Stimulated activated CD8-positive, alpha-beta memory T cell treated with anti-CD3 and anti-CD28 coated beads, Interleukin-15, amount 100 ng/mL, for 4 hours (primary cell): ENCODE data around the gene PRG2.

Source experiments
- DNase-seq, 2 donors: peaks; one replicate each; pipeline ENCODE4 v3.0.0-alpha.2; 2020; ENCODE audit warnings: low read depth in 2 of 2

Gene PRG2

GRCh38 chr11:57390535-57390934 lies at the start of gene PRG2:
TSS of gene PRG2 (minus strand) at chr11:57390650. CDS start at chr11:57389944, 706 bp downstream.
- no peak for DNase-seq

DNA sequence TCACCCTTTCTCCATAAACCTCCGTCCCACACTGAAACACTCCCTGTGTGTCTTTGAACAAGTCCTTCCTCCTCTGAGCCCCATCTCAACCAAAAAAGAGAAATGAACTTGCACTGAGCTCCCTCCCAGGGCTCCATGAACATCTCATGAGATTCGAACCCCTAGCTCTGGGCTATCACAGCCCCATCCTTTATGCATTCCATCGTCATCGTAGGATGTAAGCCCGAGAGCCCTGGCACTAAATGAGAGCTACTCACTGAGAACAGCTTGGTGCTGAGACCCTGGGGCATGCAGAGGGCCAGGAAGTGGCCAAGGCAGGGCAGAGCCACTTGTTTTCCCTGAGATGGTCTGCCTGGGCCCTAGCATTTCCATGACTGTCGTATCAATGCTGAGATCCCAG lies 49.3 kb upstream of the PRG2 start:
- no peak for DNase-seq

- DNase-seq = no peak
These were observed 48.2 kb upstream of the PRG2 start for GRCh38 chr11:57438345-57439285.

DNA sequence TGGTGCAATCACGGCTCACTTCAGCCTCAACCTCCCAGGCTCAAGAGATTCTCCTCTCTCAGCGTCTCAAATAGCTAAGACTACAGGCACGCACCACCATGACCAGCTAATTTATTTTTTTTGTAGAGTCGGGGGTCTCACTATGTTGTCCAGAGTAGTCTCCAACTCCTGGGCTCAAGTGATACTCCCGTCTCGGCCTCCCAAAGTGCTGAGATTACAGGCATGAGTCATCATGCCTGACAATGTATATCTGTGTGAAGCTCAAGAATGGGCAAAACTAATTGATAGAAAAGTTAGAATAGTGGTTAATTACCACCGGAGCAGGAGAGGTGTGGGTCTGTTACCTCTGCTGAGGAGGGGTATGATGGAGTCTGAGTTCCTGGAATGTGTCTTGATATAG lies 45.6 kb upstream of the PRG2 start:
- no peak for DNase-seq

DNA sequence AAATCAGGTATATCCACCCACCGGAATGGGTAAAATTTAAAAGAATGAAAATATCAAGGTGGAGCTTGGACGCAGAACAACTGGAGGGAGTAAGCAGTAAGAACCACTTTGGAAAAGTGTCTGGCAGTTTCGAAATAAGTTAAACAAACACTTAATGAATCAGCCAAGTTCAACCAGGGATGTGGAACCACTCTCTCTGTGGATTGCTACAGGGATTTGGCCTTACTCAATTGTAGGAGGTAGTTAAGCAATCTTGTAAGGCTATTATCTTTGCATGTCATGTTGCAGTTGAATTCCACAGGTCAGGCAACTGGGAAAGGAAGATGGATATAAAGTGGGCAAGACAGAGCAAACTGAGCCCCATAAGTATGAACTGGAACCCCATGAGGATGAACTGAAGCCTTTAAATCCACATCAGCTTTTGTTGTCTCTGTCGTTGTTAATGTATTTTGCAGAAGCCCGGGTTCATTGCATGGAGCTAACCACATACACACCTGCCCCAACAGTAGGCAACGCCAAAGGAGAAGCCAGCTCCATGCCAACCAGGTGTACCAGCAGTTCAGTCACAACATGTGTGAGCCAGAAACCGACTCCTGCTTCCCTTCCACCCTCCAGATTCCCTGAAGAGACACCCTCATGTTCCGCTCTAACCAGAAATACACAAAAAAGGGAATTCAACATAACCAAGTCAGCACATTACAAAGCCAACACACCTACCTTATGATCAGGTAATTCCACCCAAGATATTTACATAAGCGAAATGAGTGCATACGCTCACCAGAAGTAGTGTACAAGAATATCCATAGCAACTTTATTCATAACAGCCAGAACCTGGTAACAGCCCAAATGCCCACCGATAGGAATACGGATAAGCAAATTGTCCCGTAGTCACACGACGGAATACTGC lies 44.4 kb upstream of the PRG2 start:
- DNase-seq = no peak

DNA sequence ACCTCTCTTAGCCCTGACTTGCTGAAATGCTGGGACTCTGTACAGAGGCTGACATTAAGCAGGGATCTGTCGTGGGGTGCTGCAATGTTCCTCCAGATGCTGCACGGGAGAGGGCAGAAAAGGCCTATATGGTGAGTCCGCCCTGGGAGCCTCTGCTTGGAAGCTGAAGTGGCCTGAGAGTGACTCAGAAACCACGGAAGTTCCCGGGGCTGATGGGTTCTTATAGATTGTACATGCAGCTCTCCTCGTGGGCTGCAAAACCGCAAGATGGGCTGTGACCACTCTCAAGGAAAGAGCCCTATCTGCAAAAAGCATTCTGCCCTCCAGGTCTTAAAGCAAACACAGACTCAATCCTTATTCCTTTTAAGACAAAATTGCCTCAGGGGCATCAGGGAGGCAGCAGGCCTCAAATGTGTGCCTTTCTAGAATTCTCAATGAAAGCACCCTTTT lies 42.3 kb upstream of the PRG2 start:
- no peak for DNase-seq

DNA sequence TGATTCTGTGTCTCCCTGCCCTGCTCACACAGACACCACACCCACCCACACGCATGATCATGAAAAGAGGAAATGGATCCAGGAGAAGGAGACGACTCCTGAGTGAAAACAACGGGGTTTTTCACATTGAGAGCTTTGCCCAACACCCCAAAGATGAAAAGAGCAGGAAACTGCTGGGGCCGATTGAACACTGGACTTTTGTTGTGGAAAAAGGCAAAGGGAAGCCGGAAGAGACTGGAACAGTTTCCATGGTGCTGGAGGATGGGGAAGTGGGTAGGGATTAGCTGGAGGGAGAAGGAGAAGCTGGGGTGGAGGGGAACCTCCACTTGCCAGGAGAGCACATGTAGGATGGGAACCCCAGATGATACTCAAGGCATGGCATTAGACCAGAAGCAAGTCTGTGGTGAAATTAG lies 41.7 kb upstream of the PRG2 start:
- no peak for DNase-seq

DNA sequence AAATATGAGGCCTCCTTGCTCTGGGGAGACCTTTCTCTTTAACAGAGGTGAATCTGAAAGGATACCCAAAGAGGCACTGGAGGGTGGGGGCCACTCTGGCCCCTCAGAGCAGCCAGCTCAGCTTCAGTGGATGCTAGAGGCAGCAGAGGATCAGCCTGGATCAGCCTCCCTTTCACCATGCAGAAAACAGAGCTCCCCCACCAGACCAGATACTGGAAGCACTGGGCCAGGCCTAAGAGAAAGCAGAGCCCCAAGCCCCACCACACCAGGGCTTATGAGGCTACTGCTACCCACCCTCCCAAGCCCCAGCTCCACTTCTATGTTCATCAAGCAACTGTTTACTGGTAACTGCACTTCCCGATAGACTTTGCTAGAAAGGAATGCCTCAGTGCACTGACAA lies 40.5 kb upstream of the PRG2 start:
- DNase-seq = no peak

DNA sequence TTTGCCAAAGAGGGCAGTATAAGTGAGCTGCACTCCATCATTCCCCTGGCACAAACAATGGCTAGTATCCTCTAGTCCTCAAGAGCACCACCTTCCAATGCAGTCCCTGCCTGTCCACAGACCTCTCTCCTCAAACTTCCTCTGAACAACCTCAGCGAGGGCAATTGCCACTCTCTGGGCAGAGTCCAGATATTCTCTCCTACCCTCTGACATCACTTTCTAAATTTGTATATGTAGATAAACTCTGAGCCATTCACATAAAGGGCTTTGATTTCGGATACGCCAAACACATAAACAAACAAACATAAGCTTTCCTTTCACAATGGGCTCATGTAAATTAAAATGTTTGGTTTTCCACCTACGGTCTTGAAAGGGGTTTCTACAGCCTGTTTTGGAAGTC lies 39.5 kb upstream of the PRG2 start:
- DNase-seq = no peak

DNA sequence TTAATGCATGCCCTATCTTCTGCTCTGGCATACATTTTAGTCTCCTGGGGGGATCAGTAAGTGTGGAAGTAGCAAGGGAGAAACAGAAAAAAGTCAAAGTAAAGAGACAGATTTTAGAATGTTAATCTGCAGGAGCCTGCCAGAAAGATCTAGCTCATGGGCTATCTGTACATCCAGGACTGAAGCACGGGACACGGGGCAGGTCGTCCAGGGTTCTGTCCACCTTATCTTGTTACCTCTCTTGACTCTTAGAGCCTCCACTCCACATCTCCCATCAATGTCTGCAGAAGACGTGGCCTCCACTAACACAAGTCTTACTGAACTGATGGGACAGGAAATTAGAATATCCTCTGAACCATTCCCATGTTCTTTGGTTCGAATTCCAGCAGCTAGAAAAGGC lies 38.2 kb upstream of the PRG2 start:
- no peak for DNase-seq

- DNase-seq = no peak
These were observed 37.3 kb upstream of the PRG2 start for GRCh38 chr11:57427727-57428082.

DNA sequence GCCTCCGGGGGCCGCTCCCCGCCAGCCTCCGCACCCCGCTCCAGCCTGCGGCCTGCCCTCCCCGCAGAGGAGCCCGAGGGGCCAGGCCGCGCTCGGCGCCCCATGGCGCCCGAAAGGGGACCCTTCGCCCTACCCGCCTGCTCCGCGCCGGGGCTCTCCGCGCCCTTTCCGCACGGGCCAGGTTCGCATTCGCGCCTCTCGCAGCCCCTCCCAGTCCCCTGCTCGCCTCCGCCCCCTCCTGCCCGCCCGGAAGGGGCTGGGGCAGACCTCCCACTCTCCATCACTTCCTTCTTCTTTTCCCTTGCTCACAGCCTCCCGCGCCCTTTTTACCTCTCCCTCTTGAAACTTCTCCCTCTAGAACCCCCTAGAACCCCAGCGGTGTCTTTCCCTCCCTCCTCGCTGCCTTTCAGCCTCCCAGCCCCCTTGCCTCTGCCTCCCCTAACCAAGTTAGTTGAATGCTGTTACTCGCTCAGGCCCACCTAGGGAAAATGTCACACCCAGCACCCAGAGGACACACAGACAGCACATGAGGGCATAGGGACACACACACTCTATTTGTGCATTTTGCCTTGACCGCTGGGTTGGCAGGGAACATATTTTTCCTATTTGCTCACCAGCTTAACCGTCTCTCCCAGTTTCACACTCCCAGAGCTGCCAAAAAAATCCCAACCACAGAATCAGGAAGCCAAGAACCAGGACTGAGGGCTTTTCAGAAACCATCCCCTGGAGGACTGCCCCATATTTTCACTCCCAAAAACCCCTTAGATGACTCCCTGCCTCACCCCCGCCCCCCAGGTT lies 36.7 kb upstream of the PRG2 start, which contains the start of gene SLC43A3:
SLC43A3 (minus strand) TSS at position 193 of the 798 bp plus-strand sequence. CDS start 949 bp downstream, outside the sequence.
- DNase-seq = peak; percentile 66 to 71

DNA sequence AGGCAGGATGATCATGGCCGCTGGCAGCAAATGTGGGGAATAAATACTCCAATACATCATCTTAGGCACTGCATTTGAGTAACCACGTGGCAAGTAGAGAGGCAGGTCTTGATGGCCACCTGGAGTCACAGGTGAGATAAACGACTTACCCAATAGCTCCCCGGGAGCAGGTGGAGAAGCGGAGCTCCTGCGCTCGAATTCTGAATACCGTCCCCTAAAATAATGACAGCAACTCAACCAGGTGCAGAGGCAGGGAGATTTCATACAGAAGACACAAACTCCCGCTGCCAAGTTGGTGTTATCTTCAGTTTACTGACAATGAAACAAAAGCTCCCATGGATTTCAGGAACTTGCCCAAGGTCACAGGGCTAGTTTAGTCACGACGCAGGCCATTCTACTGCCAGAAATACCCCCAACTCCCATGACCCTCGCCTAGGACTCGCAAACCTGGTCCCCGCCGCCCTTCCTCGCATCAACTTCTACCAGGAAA lies 36.0 kb upstream of the PRG2 start:
- no peak for DNase-seq

DNA sequence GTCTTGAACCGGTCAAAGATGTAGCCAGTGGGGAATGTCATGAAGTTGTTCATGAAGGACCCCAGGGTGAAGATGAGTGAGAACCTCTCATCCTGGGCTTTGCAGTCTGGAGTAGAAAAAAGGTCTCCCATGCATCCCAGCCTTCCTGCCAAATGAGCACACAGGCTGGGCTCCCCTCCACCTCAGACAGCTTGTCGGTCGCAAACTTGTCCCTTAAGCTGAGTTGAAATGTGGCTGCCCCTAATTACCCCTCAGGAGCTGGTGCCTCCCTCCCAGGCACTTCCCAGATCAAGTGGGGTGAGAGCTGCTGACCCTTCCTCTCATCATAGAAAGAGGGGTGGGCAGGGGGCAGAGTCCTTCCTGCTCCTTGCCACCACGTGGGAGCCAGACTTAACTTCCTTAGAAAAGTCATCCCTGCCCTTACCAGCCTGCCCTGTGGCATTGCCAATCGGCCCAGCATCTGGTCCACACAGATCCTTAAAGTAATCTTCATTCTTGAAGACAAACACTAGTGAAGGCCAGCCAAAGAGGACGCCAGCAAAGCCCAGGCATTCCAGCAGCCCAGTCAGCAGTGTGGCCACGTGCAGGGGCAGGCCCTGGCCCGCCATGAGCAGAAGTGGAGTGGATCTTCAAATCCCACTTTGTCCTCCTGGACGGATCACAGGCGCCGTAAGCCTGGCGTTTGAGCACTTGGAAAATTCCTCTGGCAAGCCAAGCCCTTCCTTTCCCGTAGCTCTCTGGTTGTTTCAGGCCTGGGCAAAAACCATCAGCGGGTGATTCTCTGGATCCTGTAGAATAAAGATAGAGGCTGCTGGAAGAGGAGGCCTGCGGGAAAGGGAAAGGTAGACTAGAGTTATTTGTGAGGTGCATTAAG lies 35.4 kb upstream of the PRG2 start:
- DNase-seq = no peak

DNA sequence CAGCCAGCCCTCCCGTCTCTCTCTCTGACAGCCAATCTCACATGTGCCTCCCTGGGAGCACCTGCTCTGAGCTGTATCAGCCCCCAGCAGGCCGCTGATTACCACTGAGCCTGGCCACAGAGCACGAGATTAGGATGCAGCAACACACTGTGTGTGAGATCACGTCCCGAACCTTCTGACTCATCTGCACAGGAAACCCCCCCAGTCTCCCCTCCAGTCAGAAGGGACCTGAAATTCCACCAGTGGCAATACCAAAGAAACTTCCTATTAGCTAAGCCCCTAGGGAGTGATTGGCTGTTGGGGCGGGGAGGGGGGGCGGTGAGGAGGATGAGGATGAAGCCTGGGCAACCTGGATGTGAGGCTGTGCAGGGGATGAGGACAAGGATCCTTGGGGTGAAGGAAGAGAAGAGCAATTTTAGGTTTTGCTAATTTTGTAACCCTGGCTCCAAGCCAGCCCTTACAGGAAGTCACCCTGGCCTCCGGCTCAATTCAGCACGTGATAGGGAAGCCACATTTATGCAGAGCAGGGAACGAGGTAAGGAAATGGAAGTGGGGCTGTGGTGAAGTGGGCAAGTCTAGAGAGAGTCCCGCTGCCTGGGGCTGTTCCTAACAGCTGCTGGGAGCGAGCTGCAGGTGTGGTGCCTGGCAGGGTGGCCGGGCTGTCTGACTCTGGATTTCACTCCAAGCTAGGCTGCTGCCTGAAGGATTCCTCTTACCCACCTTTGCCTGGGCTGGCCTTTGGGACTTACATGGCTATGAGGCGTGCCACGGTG lies 34.5 kb upstream of the PRG2 start:
- DNase-seq = peak; percentile 77 to 88

DNA sequence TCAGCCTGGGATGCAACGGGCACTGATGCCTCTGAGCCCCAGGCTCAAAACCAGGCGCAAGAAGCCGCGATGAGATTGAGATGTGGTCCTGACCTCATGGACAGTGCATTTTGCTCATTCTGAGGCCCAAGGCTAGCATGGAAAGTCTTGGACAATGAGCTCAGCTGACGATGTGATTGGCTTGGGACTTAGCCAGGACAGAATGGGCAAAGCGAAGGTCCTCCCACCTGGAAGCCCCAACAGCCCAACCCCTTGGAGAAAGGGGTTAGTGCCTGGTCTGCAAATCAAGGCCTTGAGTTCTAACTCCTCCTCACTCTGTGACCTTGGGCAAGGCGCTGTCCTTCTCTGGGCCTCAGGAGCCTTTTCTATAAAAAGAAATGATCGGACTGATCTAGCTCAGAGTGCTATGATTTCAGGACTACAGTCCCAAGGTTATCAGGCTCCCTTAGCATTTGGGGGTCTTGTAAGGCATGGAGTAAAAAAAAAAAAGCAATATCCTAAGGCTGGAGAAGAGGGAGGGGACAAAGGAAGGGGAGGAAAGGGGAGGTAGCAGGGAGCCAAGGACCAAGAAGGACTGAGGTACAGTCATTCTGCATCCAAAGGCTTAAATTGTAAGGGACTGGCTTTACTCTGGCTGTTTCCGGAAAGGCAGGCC lies 33.8 kb upstream of the PRG2 start:
- no peak for DNase-seq

- no peak for DNase-seq
These were observed 32.2 kb upstream of the PRG2 start for GRCh38 chr11:57422669-57423068.

- no peak for DNase-seq
These were observed 31.4 kb upstream of the PRG2 start for GRCh38 chr11:57421805-57422204.

GRCh38 chr11:57421066-57421465 lies 30.6 kb upstream of the PRG2 start:
- DNase-seq = no peak
